ENCODE results near the gene RHAG.

RHAG gene

DNA sequence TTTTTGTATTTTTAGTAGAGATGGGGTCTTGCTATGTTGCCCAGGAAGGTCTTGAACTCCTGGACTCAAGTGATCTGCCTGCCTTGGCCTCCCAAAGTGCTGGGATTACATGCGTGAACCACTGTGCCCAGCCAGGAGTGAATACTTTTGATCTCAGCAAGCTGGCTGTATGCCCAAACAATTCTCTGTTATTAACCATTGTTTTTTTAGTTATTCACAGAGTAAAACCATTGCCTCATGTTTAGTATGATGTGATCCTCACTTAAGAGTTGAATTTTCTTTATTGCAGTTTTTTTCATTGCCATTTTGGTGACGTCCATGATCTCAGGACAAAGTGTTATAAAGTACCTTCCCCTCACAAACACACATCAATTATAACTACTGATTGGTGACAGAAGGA lies 71.4 kb downstream of the RHAG start:
- no peak for DNase-seq (ENCODE audit: low read depth, low spot score)

DNA sequence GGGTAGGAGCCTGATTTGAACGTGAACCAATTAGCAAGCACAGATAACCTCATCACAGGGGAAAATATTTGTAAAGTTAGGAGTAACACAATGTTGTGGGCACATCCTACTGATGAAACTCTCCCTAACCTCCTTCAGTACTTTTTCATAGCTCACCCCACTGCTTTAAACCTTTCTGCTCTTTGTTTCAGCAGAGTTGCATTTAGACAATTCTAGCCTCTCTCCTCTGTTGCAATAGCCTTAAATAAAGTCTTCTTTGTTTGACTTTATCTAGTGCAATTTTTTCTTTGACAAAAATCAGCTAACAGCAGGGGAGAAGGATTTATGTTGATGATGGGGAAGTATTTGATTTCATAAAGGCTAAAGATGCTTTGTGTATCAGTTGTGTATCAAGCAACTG lies 72.1 kb downstream of the RHAG start:
- DNase-seq (ENCODE audit: low read depth, low spot score) = no peak

DNA sequence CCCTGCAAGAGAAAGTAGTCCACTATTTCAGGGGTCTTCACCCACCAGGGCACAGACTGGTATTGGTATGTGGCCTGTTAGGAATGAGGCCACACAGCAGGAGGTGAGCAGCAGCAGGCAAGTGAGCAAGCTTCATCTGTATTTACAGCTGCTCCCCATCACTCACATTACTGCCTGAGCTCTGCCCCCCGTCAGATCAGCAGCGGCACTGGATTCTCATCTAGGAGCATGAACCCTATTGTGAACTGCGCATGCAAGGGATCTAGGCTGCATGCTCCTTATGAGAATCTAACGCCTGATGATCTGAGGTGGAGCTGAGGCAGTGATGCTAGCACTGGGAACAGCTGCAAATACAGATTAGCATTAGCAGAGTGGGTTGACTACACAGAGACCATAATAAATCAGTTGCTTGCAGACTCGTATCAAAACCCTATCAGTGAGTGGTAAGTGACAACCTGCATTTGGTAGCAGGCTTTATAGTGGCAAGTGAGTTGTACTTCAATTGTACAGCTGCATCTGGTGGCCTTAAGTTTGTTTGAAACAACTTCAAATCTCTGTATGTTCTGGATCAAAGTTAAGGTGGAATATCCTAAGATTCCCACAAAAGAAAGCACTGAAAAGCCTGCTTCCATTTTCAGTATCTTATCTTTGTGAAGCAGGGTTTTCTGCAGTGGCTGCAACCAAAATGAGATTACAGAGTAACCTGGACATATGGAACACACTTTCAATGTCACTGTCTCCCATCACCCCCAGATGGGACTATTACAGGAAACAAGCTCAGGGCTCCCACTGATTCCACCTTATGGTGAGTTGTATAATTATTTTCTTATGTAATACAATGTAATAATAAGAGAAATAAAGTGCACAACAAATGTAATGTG lies 73.4 kb downstream of the RHAG start:
- no peak for DNase-seq (ENCODE audit: low read depth, low spot score)

DNA sequence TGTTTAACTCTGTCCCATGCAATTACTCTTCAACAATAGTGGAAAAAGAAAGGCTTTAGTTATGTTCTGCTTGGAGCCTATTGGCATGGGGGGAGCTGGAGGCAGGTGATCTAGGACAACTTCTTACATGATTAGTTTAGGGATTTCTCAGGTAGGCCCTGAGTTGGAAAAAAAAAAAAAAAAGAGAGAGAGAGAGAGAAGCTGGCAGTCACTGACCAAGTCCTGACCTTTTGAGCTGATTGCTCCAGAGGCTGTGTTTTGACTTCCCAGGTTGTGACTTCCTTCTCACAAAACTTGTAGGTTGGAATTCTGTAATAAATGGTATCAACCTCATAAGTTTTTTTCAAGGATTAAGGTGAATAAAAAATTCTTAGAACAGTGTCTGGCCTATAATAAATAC lies 78.4 kb downstream of the RHAG start:
- DNase-seq (ENCODE audit: low read depth, low spot score) = no peak

DNA sequence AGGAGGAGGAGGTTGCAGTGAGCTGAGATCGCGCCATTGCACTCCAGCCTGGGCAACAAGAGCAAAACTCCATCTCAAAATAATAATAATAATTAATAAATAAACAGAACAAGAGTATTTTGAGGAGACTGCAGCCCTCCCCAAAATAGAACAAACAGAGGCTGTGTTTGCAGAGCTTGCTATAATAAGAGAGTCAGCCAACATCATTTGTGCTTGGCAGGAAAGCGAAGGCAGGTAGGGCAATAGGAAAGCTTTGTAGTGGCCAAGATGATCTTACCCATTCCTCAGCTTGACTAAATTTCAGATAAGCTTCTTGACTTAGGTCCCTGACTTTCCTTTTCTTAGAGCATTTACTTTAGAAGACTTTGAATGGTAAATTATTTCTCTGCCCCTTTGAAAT lies 79.5 kb downstream of the RHAG start:
- DNase-seq (ENCODE audit: low read depth, low spot score) = no peak

DNA sequence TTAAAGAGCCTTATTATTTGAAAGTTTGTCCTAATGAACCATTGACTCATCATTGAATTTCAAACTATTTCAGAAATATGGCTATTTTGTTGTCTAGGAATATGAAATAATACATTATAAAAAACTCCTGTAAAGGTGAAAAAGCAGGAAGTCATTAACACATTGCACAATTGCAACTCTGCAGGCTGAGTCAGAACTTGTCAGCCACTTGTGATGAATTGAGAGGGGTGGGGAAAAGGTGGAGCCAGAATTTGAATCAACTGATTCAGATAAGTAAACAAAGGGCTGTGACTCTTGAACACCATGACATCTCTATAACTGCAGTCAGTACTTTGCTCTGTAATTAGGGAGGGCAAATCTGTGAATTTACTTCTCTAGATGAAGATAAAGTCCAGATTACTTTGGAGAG lies 80.2 kb downstream of the RHAG start:
- no peak for DNase-seq (ENCODE audit: low read depth, low spot score)

DNA sequence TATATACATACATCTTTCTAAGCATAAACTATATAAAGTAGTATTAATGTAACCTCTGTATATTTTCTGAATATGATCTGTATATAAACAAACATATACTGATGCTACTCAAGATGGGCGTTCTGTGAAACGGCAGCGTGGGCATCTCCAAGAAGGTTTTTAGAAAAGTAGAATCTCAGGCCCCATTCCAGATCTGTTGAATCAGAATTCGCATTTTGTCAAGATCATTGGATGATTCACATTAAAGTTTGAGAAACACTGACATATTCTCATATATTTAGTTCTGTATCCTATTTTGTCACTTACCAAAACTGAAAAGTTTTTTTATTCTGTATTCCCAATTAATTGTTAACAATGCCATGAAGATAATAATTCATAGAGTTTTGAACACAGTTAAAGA lies 80.7 kb downstream of the RHAG start:
- DNase-seq (ENCODE audit: low read depth, low spot score) = no peak

Measured in brain pericyte (primary cell).